Vagina (tissue), 2 donors: Measurements from ENCODE around the gene C1orf174. TPM values are rescaled to one million over a fixed set of nuclear protein-coding genes. Genes with fewer than 3 reads are reported as not detected.

Experiments used
- DNase-seq, 2 donors: peaks; one replicate each; pipeline ENCODE4 v3.0.0-alpha.2; 2017; ENCODE audit errors: extremely low spot score in 2 of 2
- H3K27ac ChIP-seq: fragments of 200-600 bp; sonication (generic); one replicate; pipeline ENCODE4 v1.5.1; 2019
- H3K27me3 ChIP-seq: fragments of 200-600 bp; sonication (generic); one replicate; pipeline ENCODE4 v1.5.1; 2019
- H3K36me3 ChIP-seq, 2 donors: fragments of 200-600 bp; sonication (generic); one replicate each; pipeline ENCODE4 v1.5.1; 2017 to 2019
- H3K4me1 ChIP-seq: fragments of 200-600 bp; sonication (generic); one replicate; pipeline ENCODE4 v1.5.1; 2019
- H3K4me3 ChIP-seq, 2 donors: fragments of 200-600 bp; sonication (generic); 1 replicate in 1 of 2; 2 replicates in 1 of 2; pipeline ENCODE4 v1.5.1; 2016 to 2019
- H3K9me3 ChIP-seq: fragments of 200-600 bp; sonication (generic); one replicate; pipeline ENCODE4 v1.5.1; 2019
- CTCF ChIP-seq, 3 experiments: fragments of 450-650 bp in 2 of 3; fragments of 200-600 bp in 1 of 3; sonication (generic) in 1 of 3; IDR thresholded peaks; one replicate each; pipeline ENCODE4 v1.5.1; 2017 to 2019; ENCODE audit warnings: antibody characterized with exemption in 3 of 3, mild to moderate bottlenecking in 2 of 3, moderate library complexity in 2 of 3
- POLR2A ChIP-seq, 2 donors: fragments of 450-650 bp; IDR thresholded peaks; one replicate each; pipeline ENCODE4 v1.6.1; 2017; ENCODE audit warnings: antibody characterized with exemption in 2 of 2, mild to moderate bottlenecking in 2 of 2, moderate library complexity in 2 of 2
- POLR2AphosphoS5 ChIP-seq, 2 donors: sonication (generic); formaldehyde crosslinking; IDR thresholded peaks; one replicate each; pipeline ENCODE4 v1.9.0; 2017; ENCODE audit warnings: antibody characterized with exemption in 2 of 2, mild to moderate bottlenecking in 2 of 2, low read depth in 1 of 2; ENCODE audit not compliant: insufficient read depth in 1 of 2
- intact Hi-C: fragments of 100-400 bp; cut with DNase I; formaldehyde crosslinking; loops from one replicate; pipeline ENCODE4 v1.15.1; 2023
- total RNA-seq: library from RNA; depleted of rRNA; stranded (reverse); fragments of >200 nt; gene quantifications from one replicate; pipeline ENCODE4 v1.2.3, GENCODE V29; 2016

Gene C1orf174
- total RNA-seq, 1 donor from 2014 or later = 19.4 TPM

- intact Hi-C loops = no loop called here
- no peak for DNase-seq
- no peaks in the 10 kb centered on the region for H3K27me3 ChIP-seq
- H3K36me3 ChIP-seq = peaks cover 0 to 50% of the 10 kb centered on the region in 2 donors
- no peak overlapping the region for H3K4me3 ChIP-seq
- no peaks in the 10 kb centered on the region for H3K4me1 ChIP-seq
- H3K9me3 ChIP-seq = peaks cover 3% of the 10 kb centered on the region
- H3K27ac ChIP-seq = no peak overlapping the region
- no peak for TF ChIP-seq POLR2A (IDR thresholded peaks at IDR 0.05)
- TF ChIP-seq CTCF (IDR thresholded peaks at IDR 0.05) = no peak
- TF ChIP-seq POLR2AphosphoS5 (IDR thresholded peaks at IDR 0.05; ENCODE audit: insufficient read depth in 1 of 2, low read depth in 1 of 2) = no peak
Measured at GRCh38 chr1:3879787-3880428, 20.2 kb downstream of the C1orf174 start.

- intact Hi-C loops = no loop called here
- Histone ChIP-seq H3K9me3 (peaks cover 3% of the 10 kb centered on the region), H3K27me3 (no peaks in the 10 kb centered on the region), H3K27ac (no peak overlapping the region), H3K4me3 (no peak overlapping the region), H3K4me1 (no peaks in the 10 kb centered on the region), H3K36me3 (peaks cover 0 to 55% of the 10 kb centered on the region in 2 donors)
- no peak for TF ChIP-seq POLR2A (IDR thresholded peaks at IDR 0.05)
- TF ChIP-seq CTCF (IDR thresholded peaks at IDR 0.05) = no peak
- TF ChIP-seq POLR2AphosphoS5 (IDR thresholded peaks at IDR 0.05; ENCODE audit: insufficient read depth in 1 of 2, low read depth in 1 of 2) = no peak
- DNase-seq = no peak
Measured at GRCh38 chr1:3879099-3879498, 21.0 kb downstream of the C1orf174 start.

GRCh38 chr1:3876716-3877115 lies 23.4 kb downstream of the C1orf174 start:
- Histone ChIP-seq H3K27me3 (no peaks in the 10 kb centered on the region), H3K4me3 (no peak overlapping the region), H3K27ac (no peak overlapping the region), H3K4me1 (no peaks in the 10 kb centered on the region), H3K36me3 (peaks cover 0 to 65% of the 10 kb centered on the region in 2 donors), H3K9me3 (peaks cover 3% of the 10 kb centered on the region)
- intact Hi-C loops = no loop called here
- no peak for TF ChIP-seq POLR2A (IDR thresholded peaks at IDR 0.05)
- no peak for TF ChIP-seq CTCF (IDR thresholded peaks at IDR 0.05)
- TF ChIP-seq POLR2AphosphoS5 (IDR thresholded peaks at IDR 0.05; ENCODE audit: insufficient read depth in 1 of 2, low read depth in 1 of 2) = no peak
- no peak for DNase-seq

GRCh38 chr1:3874736-3875135 lies 25.3 kb downstream of the C1orf174 start:
- Histone ChIP-seq H3K9me3 (peaks cover 3% of the 10 kb centered on the region), H3K4me3 (no peak overlapping the region), H3K27ac (no peak overlapping the region), H3K27me3 (no peaks in the 10 kb centered on the region), H3K36me3 (peaks cover 0 to 72% of the 10 kb centered on the region in 2 donors), H3K4me1 (no peaks in the 10 kb centered on the region)
- TF ChIP-seq CTCF (IDR thresholded peaks at IDR 0.05) = no peak
- TF ChIP-seq POLR2AphosphoS5 (IDR thresholded peaks at IDR 0.05; ENCODE audit: insufficient read depth in 1 of 2, low read depth in 1 of 2) = no peak
- no peak for TF ChIP-seq POLR2A (IDR thresholded peaks at IDR 0.05)
- intact Hi-C loops = no loop called here
- DNase-seq = no peak

- Histone ChIP-seq H3K36me3 (peaks cover 0 to 66% of the 10 kb centered on the region in 2 donors), H3K4me1 (no peaks in the 10 kb centered on the region), H3K4me3 (no peak overlapping the region), H3K9me3 (no peaks in the 10 kb centered on the region), H3K27me3 (no peaks in the 10 kb centered on the region), H3K27ac (no peak overlapping the region)
- DNase-seq = no peak
- TF ChIP-seq POLR2AphosphoS5 (IDR thresholded peaks at IDR 0.05; ENCODE audit: insufficient read depth in 1 of 2, low read depth in 1 of 2) (no peak), POLR2A (IDR thresholded peaks at IDR 0.05) (no peak), CTCF (IDR thresholded peaks at IDR 0.05) (no peak)
- intact Hi-C loops = no loop called here
Measured at GRCh38 chr1:3872546-3872945, 27.5 kb downstream of the C1orf174 start.
